ENCODE measurements around the gene EFNA1.
"Not testable (repeated sequence)": the region's sequence is repeated elsewhere in the genome, so short reads cannot be mapped to it uniquely, and the experiment has no call there.

EFNA1 gene

DNA sequence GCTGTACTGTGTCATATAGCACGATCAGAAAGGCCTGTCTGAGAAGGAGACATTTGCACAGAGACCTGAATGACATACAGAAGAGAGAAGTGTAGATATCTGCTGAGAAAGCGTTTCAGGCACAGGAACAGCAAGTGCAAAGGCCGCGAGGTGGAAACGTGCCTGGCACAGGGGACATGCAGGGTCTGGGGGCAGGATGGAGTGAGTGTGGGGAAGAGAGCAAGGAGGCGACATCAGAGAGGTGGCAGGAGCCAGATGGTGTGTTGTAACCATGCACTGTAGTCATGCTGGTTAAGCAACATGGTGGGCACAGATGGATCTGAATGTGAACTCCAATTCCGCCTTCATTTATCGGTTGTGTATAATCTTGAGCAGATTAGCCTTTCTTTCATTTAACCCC lies 32.5 kb downstream of the EFNA1 start:
- Histone ChIP-seq H3K4me1 (ENCODE audit: insufficient read depth, low read length, poor library complexity, severe bottlenecking) (no peaks in the 10 kb centered on the region), H3K36me3 (ENCODE audit: insufficient read depth, low read length) (no peaks in the 10 kb centered on the region), H3K9me3 (ENCODE audit: insufficient read depth, low read depth, low read length) (no peaks in the 10 kb centered on the region), H2AFZ (ENCODE audit: low read length) (no peak overlapping the region), H3K9me2 (replicated peaks; ENCODE audit: low read depth, low read length) (no peaks in the 10 kb centered on the region), H3K79me2 (ENCODE audit: insufficient read depth, low read length) (no peaks in the 10 kb centered on the region), H4K20me1 (ENCODE audit: insufficient read depth, low read length, poor library complexity, severe bottlenecking) (no peaks in the 10 kb centered on the region), H3K9ac (ENCODE audit: low read depth, low read length, poor library complexity, severe bottlenecking) (no peak overlapping the region), H3K4me2 (ENCODE audit: low read depth, low read length, poor library complexity, severe bottlenecking) (no peak overlapping the region), H3K4me3 (ENCODE audit: low read length, poor library complexity, severe bottlenecking) (no peak overlapping the region), H3K27me3 (ENCODE audit: insufficient read depth, low read length, poor library complexity, severe bottlenecking) (no peaks in the 10 kb centered on the region), H3F3A (ENCODE audit: low read depth) (no peaks in the 10 kb centered on the region)
- TF ChIP-seq EZH2phosphoT487 (IDR thresholded peaks at IDR 0.05; ENCODE audit: borderline replicate concordance) = no peak
- TF ChIP-seq, protein P1, sequence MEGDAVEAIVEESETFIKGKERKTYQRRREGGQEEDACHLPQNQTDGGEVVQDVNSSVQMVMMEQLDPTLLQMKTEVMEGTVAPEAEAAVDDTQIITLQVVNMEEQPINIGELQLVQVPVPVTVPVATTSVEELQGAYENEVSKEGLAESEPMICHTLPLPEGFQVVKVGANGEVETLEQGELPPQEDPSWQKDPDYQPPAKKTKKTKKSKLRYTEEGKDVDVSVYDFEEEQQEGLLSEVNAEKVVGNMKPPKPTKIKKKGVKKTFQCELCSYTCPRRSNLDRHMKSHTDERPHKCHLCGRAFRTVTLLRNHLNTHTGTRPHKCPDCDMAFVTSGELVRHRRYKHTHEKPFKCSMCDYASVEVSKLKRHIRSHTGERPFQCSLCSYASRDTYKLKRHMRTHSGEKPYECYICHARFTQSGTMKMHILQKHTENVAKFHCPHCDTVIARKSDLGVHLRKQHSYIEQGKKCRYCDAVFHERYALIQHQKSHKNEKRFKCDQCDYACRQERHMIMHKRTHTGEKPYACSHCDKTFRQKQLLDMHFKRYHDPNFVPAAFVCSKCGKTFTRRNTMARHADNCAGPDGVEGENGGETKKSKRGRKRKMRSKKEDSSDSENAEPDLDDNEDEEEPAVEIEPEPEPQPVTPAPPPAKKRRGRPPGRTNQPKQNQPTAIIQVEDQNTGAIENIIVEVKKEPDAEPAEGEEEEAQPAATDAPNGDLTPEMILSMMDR (conservative IDR thresholded peaks at IDR 0.05; ENCODE audit: low read length) = no peak

- H3K79me2 ChIP-seq (ENCODE audit: insufficient read depth, low read length); H3F3A ChIP-seq (ENCODE audit: low read depth); H3K9ac ChIP-seq (ENCODE audit: low read depth, low read length, poor library complexity, severe bottlenecking); H3K4me2 ChIP-seq (ENCODE audit: low read depth, low read length, poor library complexity, severe bottlenecking); H3K4me3 ChIP-seq (ENCODE audit: low read length, poor library complexity, severe bottlenecking); H3K27me3 ChIP-seq (ENCODE audit: insufficient read depth, low read length, poor library complexity, severe bottlenecking); H4K20me1 ChIP-seq (ENCODE audit: insufficient read depth, low read length, poor library complexity, severe bottlenecking); H3K9me3 ChIP-seq (ENCODE audit: insufficient read depth, low read depth, low read length); H2AFZ ChIP-seq (ENCODE audit: low read length); H3K9me2 ChIP-seq (replicated peaks; ENCODE audit: low read depth, low read length); H3K36me3 ChIP-seq (ENCODE audit: insufficient read depth, low read length); H3K4me1 ChIP-seq (ENCODE audit: insufficient read depth, low read length, poor library complexity, severe bottlenecking): not testable (repeated sequence)
Observed at GRCh38 chr1:155162631-155163030, 35.0 kb downstream of the EFNA1 start.

- H3K9me3 ChIP-seq (ENCODE audit: insufficient read depth, low read depth, low read length); H3F3A ChIP-seq (ENCODE audit: low read depth); H3K4me3 ChIP-seq (ENCODE audit: low read length, poor library complexity, severe bottlenecking); H4K20me1 ChIP-seq (ENCODE audit: insufficient read depth, low read length, poor library complexity, severe bottlenecking); H3K27me3 ChIP-seq (ENCODE audit: insufficient read depth, low read length, poor library complexity, severe bottlenecking); H3K9me2 ChIP-seq (replicated peaks; ENCODE audit: low read depth, low read length); H3K4me1 ChIP-seq (ENCODE audit: insufficient read depth, low read length, poor library complexity, severe bottlenecking); H3K9ac ChIP-seq (ENCODE audit: low read depth, low read length, poor library complexity, severe bottlenecking); H3K4me2 ChIP-seq (ENCODE audit: low read depth, low read length, poor library complexity, severe bottlenecking); H3K79me2 ChIP-seq (ENCODE audit: insufficient read depth, low read length); H2AFZ ChIP-seq (ENCODE audit: low read length); H3K36me3 ChIP-seq (ENCODE audit: insufficient read depth, low read length): not testable (repeated sequence)
Observed at GRCh38 chr1:155163785-155164184, 36.1 kb downstream of the EFNA1 start.

DNA sequence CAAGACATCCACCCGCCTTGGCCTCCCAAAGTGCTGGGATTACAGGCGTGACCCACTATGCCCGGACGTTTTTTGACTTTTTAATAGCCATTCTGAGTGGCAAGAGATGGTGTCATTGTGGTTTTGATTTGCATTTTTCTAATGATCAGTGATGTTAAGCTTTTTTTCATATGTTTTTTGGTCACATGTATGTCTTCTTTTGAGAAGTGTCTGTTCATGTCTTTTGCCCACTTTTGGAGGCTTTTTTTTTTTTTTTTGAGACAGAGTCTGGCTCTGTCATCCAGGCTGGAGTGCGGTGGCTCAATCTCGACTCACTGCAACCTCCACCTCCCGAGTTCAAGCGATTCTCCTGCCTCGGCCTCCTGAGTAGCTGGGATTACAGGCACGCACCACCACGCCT lies 36.9 kb downstream of the EFNA1 start:
- H4K20me1 ChIP-seq (ENCODE audit: insufficient read depth, low read length, poor library complexity, severe bottlenecking); H3K79me2 ChIP-seq (ENCODE audit: insufficient read depth, low read length); H3K4me1 ChIP-seq (ENCODE audit: insufficient read depth, low read length, poor library complexity, severe bottlenecking); H3K9me2 ChIP-seq (replicated peaks; ENCODE audit: low read depth, low read length); H3K27me3 ChIP-seq (ENCODE audit: insufficient read depth, low read length, poor library complexity, severe bottlenecking); H3K36me3 ChIP-seq (ENCODE audit: insufficient read depth, low read length); H3F3A ChIP-seq (ENCODE audit: low read depth); H3K9ac ChIP-seq (ENCODE audit: low read depth, low read length, poor library complexity, severe bottlenecking); H3K4me2 ChIP-seq (ENCODE audit: low read depth, low read length, poor library complexity, severe bottlenecking); H3K4me3 ChIP-seq (ENCODE audit: low read length, poor library complexity, severe bottlenecking); H3K9me3 ChIP-seq (ENCODE audit: insufficient read depth, low read depth, low read length); H2AFZ ChIP-seq (ENCODE audit: low read length): not testable (repeated sequence)

DNA sequence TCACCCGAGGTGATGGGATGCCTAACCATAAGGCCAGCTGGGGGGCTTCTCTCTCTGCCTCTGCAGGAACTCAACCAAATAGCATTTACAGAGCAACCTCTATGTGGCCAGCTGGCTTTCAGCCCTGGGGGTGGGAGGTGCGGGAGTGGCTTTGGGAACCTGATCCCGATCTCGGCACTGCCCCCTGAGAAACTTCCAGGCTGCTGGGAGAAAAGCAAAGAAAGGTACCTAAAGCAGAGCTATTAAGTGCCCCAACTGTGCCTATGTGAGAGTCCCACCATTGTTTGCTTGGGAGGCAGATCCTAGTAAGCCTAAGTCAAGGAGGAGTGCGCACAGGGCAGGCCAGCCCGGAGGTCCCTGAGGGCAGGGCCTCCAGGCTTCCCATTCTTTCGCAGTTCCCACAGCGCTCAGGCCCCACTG lies 38.4 kb downstream of the EFNA1 start:
- no peaks in the 10 kb centered on the region for H3F3A ChIP-seq (ENCODE audit: low read depth)
- no peak overlapping the region for H3K4me3 ChIP-seq (ENCODE audit: low read length, poor library complexity, severe bottlenecking)
- TF ChIP-seq, protein P1 (conservative IDR thresholded peaks at IDR 0.05; ENCODE audit: low read length) = no peak
- no peak for TF ChIP-seq EZH2phosphoT487 (IDR thresholded peaks at IDR 0.05; ENCODE audit: borderline replicate concordance)
- no peak overlapping the region for H3K4me2 ChIP-seq (ENCODE audit: low read depth, low read length, poor library complexity, severe bottlenecking)
- no peaks in the 10 kb centered on the region for H3K36me3 ChIP-seq (ENCODE audit: insufficient read depth, low read length)
- peaks cover 4% of the 10 kb centered on the region for H3K4me1 ChIP-seq (ENCODE audit: insufficient read depth, low read length, poor library complexity, severe bottlenecking)
- H3K9ac ChIP-seq (ENCODE audit: low read depth, low read length, poor library complexity, severe bottlenecking) = no peak overlapping the region
- H3K9me2 ChIP-seq (replicated peaks; ENCODE audit: low read depth, low read length) = no peaks in the 10 kb centered on the region
- no peaks in the 10 kb centered on the region for H3K9me3 ChIP-seq (ENCODE audit: insufficient read depth, low read depth, low read length)
- no peaks in the 10 kb centered on the region for H3K27me3 ChIP-seq (ENCODE audit: insufficient read depth, low read length, poor library complexity, severe bottlenecking)
- H4K20me1 ChIP-seq (ENCODE audit: insufficient read depth, low read length, poor library complexity, severe bottlenecking) = no peaks in the 10 kb centered on the region
- H2AFZ ChIP-seq (ENCODE audit: low read length) = no peak overlapping the region
- H3K79me2 ChIP-seq (ENCODE audit: insufficient read depth, low read length) = peaks cover 3% of the 10 kb centered on the region; the same call in 1 of the 2 replicates
